Lower leg skin (tissue), 3 donors: ENCODE results near the gene TMC8.

Source experiments
- POLR2A ChIP-seq, 2 donors: fragments of 450-650 bp; IDR thresholded peaks; one replicate each; pipeline ENCODE4 v1.6.1; 2016 to 2017; ENCODE audit warnings: antibody characterized with exemption in 2 of 2, mild to moderate bottlenecking in 1 of 2, moderate library complexity in 1 of 2
- TF ChIP-seq, protein P1 (sequence below), 3 donors: fragments of 450-650 bp; IDR thresholded peaks; one replicate each; pipeline ENCODE4 v1.5.1; 2016; ENCODE audit warnings: antibody characterized with exemption in 3 of 3, mild to moderate bottlenecking in 3 of 3, moderate library complexity in 2 of 3

DNA sequence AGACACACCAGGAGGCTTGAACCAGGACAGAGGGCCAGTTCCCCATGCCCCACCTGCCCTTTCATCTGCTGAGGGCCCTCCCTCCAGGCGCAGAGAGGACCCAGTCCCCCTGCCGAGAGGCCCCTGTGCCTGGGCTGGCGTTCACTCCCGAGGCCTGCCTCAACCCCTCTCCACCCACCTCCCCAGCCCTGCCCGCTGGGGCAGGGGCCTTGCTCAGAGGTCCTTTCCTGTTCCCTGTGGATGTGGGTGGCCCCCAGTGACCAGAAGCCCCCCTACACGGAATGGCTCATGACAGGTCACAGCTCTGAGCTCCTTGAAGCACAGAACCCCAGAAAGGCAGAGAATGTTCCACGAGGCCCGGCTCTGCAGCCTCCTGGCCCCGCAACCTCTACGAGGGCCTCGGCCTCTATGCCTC, 8.8 kb upstream of the TMC8 start:
- TF ChIP-seq POLR2A (IDR thresholded peaks at IDR 0.05): no peak
- TF ChIP-seq, protein P1, sequence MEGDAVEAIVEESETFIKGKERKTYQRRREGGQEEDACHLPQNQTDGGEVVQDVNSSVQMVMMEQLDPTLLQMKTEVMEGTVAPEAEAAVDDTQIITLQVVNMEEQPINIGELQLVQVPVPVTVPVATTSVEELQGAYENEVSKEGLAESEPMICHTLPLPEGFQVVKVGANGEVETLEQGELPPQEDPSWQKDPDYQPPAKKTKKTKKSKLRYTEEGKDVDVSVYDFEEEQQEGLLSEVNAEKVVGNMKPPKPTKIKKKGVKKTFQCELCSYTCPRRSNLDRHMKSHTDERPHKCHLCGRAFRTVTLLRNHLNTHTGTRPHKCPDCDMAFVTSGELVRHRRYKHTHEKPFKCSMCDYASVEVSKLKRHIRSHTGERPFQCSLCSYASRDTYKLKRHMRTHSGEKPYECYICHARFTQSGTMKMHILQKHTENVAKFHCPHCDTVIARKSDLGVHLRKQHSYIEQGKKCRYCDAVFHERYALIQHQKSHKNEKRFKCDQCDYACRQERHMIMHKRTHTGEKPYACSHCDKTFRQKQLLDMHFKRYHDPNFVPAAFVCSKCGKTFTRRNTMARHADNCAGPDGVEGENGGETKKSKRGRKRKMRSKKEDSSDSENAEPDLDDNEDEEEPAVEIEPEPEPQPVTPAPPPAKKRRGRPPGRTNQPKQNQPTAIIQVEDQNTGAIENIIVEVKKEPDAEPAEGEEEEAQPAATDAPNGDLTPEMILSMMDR (IDR thresholded peaks at IDR 0.05): no peak
